HG03196 (cell line): Measurements from ENCODE around the gene MEMO1.

ENCODE experiments used
- ATAC-seq: cut with Tn5 transposase; IDR thresholded peaks from one replicate; pipeline ENCODE4 v1.9.1; 2021; ENCODE audit not compliant: unreplicated experiment

The MEMO1 gene

DNA sequence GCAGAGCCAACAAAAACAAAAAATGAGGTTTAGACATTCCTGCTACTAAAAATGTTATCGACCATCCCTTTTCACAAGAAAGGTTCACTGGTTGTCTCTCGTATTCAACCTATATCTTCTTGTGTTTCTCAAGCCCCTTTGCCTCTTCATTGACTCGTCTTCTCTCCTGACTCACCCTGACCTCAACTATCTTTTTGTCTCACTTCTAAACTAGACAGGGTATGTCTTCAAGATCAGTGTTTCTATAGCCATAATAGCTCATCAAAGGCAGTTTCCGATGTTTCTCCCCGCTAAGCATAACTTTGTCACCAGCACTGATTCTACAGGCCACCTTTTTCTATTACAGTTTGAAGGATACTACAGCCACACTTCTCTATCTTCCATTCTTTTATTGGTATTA is 178.4 kb downstream of the MEMO1 start:
- ATAC-seq: no peak

- no peak for ATAC-seq
Observed at GRCh38 chr2:31831585-31831984, 179.2 kb downstream of the MEMO1 start.

DNA sequence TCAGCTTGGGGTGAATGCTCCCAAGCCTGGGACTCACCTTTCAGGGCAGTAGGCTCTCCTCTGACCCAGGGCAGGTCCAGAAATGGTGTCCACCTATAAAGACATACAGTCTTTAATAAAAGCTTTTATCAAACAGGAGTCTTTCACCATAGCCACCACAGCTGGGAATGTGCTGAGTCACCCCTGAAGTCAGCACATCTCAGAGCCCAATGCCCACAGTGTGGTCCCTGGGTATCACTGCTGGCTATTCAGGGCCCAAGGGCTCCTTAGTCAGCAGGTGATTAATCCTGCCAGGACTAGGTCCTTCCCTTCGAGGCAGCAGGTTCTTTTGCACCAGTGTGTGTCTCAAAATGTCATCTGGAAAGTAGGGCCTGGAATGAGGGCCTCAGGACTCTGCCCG is 181.9 kb downstream of the MEMO1 start:
- no peak for ATAC-seq

GRCh38 chr2:31823558-31823957 is 187.2 kb downstream of the MEMO1 start:
- no peak for ATAC-seq

GRCh38 chr2:31822587-31822986 is 188.2 kb downstream of the MEMO1 start:
- ATAC-seq: no peak
